Heart left ventricle (tissue), 16 donors: ENCODE results near the gene FUCA1. TPM values are rescaled to one million over a fixed set of nuclear protein-coding genes. Genes with fewer than 3 reads are reported as not detected.

ENCODE experiments used
- ATAC-seq, 4 donors: fragments of 200-7000 bp; cut with Tn5 transposase; one replicate each; pipeline ENCODE4 v1.9.1; 2020 to 2022; ENCODE audit warnings: moderate library complexity in 4 of 4, mild to moderate bottlenecking in 3 of 4, moderate number of reproducible peaks in 1 of 4
- DNase-seq, 5 donors: peaks; one replicate each; pipeline ENCODE4 v3.0.0-alpha.2; 2020
- H3K27ac ChIP-seq, 12 donors: fragments of 200-600 bp; sonication (generic) in 4 of 12; one replicate each; pipeline versions ENCODE4 v1.5.0 to v1.8.0; 2016 to 2022; ENCODE audit warnings: mild to moderate bottlenecking in 2 of 12
- H3K27me3 ChIP-seq, 9 donors: fragments of 200-600 bp; sonication (generic) in 2 of 9; one replicate each; pipeline versions ENCODE4 v1.5.1 to v1.8.0; 2016 to 2022; ENCODE audit warnings: mild to moderate bottlenecking in 3 of 9
- H3K36me3 ChIP-seq, 9 donors: fragments of 200-600 bp; sonication (generic) in 2 of 9; one replicate each; pipeline versions ENCODE4 v1.5.0 to v1.8.0; 2018 to 2022; ENCODE audit warnings: mild to moderate bottlenecking in 2 of 9
- H3K4me1 ChIP-seq, 12 donors: fragments of 200-600 bp; sonication (generic) in 4 of 12; one replicate each; pipeline versions ENCODE4 v1.5.0 to v1.8.0; 2016 to 2022; ENCODE audit warnings: mild to moderate bottlenecking in 3 of 12
- H3K4me3 ChIP-seq, 12 donors: fragments of 200-600 bp; sonication (generic) in 4 of 12; one replicate each; pipeline versions ENCODE4 v1.5.0 to v1.8.0; 2017 to 2022; ENCODE audit warnings: mild to moderate bottlenecking in 9 of 12, moderate library complexity in 4 of 12
- H3K9me3 ChIP-seq, 12 donors: fragments of 200-600 bp; sonication (generic) in 4 of 12; one replicate each; pipeline versions ENCODE4 v1.5.0 to v1.8.0; 2016 to 2022; ENCODE audit warnings: mild to moderate bottlenecking in 1 of 12
- POLR2A ChIP-seq, 2 donors: fragments of 450-650 bp; IDR thresholded peaks; one replicate each; pipeline ENCODE4 v1.6.1; 2017; ENCODE audit warnings: antibody characterized with exemption in 2 of 2, mild to moderate bottlenecking in 2 of 2, moderate library complexity in 2 of 2
- WGBS, 4 donors: extraction: QIAGEN DNeasy Blood & Tissue Kit in 2 of 4; methylation state at CpG; one replicate each; pipeline versions ENCODE4 v1.1.5 to v1.1.7; 2013 to 2018; 5-methylcytosine and 5-hydroxymethylcytosine counted together
- intact Hi-C, 10 donors: fragments of 100-400 bp; cut with DNase I; formaldehyde crosslinking; loops; one replicate each; pipeline versions ENCODE4 v1.11.1 to v1.14.2; 2022
- polyA plus RNA-seq, 2 donors: library from polyadenylated mRNA; stranded (reverse); fragments of 200-250 nt; gene quantifications; one replicate each; pipeline ENCODE4 v1.2.3, GENCODE V29; 2013
- total RNA-seq, 9 donors: library from RNA; depleted of rRNA in 2 of 9; stranded (reverse); fragments of >200 nt in 2 of 9; fragmentation: NEBNext Ultra II Directional in 3 of 9; extraction: Animal tissue kit (Norgen Biotek cat#: 25700) in 3 of 9; gene quantifications; one replicate each; pipeline versions ENCODE4 v1.1.0 to v1.2.4, GENCODE V29; 2016 to 2023
- TF ChIP-seq, protein P1 (sequence below), 12 donors: fragments of 200-600 bp; sonication (generic) in 4 of 12; IDR thresholded peaks; one replicate each; pipeline versions ENCODE4 v1.5.0 to v1.8.0; 2018 to 2022; ENCODE audit warnings: antibody characterized with exemption in 12 of 12, mild to moderate bottlenecking in 5 of 12
- donor health status: ischemic (EF 13 %, LVEDD 7.1; RV severe dilation, severe dysfunction).
- donor health status: healthy with polysubstance abuse.
- donor health status: DM: no; HTN: yes; CAD: no.
- donor health status: DM: no; HTN: no; CAD: no.
- donor health status: ischemic (EF 25% LVEDD 6.9; RV normal size, moderate dysfunction).
- donor health status: ischemic (EF 25% LVEDD 5.7; RV mildly dilated, moderate dysfunction).
- donor health status: healthy.
- donor health status: DM: yes; HTN: yes; CAD: no.
- donor health status: ischemic (EF 35%, LVEDD 5.7; RV mildly dilated, moderate dysfunction).
- donor health status: nonischemic (EF 11% LVEDD 7.7; RV severe dilation, severe dysfunction).
- donor health status: DM: yes; HTN: yes; CAD: no.
- donor health status: PGD.
- donor health status: ischemic (EF 29% LVEDD 5.4; RV normal size, mild dysfunction).
- donor health status: nonischemic (EF 23%, LVEDD 6.1; RV moderate dilation, normal function).

Gene FUCA1
- total and polyA plus RNA-seq, 11 donors = 10.6 to 54.2 (median 16.1) TPM

DNA sequence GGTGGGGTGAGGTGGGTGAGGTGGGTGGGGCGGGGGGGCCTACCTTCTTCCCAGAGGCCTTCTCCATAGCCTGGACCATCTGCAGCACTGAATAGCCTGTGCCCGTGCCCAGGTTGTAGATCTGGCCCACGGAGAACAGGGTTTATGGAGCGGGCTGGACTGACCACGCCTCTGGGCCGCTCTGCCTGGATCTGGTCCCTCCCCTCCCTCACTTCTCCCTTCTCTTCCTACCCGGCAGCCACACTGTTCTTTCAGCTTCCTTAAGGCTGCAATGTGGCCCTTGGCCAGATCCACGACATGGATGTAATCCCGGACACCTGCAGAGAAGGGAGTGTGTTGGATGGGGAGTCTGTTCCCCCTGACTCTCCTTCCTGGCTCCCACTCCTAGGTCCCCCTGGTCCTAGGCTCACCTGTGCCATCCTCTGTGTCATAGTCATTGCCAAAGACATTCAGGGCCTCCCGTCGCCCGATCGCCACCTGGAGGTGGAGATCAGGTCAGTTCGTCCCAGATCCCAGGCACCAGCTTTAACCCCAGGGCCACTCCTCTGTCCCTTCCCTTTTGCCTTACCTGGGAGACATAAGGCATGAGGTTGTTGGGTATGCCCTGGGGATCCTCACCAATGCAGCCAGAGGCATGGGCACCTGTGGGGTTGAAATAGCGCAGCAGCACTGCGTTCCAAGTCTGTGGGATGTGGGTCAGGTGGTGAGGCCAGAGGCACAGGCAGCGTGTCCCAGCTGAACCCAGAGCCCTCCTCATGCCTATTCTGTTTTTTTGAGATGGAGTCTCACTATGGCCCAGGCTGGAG lies 71.4 kb downstream of the FUCA1 start:
- Histone ChIP-seq H3K27ac (no peak overlapping the region), H3K9me3 (no peaks in the 10 kb centered on the region), H3K4me3 (no peak overlapping the region), H3K27me3 (no peaks in the 10 kb centered on the region), H3K36me3 (peaks cover 0 to 51% (median 13%) of the 10 kb centered on the region in 9 donors), H3K4me1 (peaks cover 7 to 47% (median 34%) of the 10 kb centered on the region in 12 donors)
- intact Hi-C loops = no loop called here
- TF ChIP-seq, protein P1, sequence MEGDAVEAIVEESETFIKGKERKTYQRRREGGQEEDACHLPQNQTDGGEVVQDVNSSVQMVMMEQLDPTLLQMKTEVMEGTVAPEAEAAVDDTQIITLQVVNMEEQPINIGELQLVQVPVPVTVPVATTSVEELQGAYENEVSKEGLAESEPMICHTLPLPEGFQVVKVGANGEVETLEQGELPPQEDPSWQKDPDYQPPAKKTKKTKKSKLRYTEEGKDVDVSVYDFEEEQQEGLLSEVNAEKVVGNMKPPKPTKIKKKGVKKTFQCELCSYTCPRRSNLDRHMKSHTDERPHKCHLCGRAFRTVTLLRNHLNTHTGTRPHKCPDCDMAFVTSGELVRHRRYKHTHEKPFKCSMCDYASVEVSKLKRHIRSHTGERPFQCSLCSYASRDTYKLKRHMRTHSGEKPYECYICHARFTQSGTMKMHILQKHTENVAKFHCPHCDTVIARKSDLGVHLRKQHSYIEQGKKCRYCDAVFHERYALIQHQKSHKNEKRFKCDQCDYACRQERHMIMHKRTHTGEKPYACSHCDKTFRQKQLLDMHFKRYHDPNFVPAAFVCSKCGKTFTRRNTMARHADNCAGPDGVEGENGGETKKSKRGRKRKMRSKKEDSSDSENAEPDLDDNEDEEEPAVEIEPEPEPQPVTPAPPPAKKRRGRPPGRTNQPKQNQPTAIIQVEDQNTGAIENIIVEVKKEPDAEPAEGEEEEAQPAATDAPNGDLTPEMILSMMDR (IDR thresholded peaks at IDR 0.05) = no peak
- no peak for TF ChIP-seq POLR2A (IDR thresholded peaks at IDR 0.05)
- DNase-seq (no peak), ATAC-seq (no peak)
- 73 to 77% (median 75%) methylated on average over 14 to 17 of the region's 17 CpGs for WGBS, 4 donors

DNA sequence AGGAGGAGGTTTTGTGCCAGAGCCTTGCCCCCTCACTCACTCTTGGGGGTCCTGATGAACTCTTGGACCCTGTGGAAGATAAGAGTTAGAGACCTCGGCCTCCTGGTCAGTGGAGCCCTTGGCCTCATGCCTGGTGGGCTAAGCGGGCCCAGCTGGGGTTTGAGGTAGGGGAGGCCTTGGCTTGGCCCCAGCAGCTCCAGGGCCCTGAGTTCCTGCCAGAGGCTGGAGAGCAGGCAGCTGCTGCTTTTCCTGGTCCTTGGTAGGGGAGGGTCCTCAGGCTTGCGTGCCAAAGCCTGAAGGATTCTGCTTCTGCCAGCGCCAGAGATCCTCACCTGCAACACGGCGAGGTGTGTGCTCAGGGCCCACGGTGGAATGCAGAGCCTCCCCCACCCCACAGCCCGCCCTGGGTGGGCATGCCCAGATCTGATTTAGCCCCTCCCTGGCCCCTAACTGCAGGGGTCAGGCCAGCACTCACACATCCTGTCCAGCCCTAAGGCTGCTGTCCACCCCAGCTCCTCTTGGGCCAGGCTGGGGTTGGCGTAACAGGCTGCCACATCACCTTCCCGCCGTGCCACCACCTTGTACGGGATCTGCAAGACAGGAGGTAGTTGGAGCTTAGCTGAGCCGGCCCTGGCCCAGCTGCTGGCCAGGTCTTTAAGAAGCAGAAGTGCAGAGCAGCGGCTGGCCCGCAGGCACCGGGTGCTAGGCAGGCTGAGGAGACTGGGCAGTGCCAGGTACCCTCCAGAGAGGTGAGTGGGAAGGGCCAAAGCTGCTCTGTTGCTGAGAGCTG lies 72.2 kb downstream of the FUCA1 start:
- Histone ChIP-seq H3K4me3 (no peak overlapping the region), H3K27ac (no peak overlapping the region), H3K27me3 (no peaks in the 10 kb centered on the region), H3K36me3 (peaks cover 0 to 51% (median 13%) of the 10 kb centered on the region in 9 donors), H3K4me1 (peaks cover 7 to 45% (median 30%) of the 10 kb centered on the region in 12 donors), H3K9me3 (no peaks in the 10 kb centered on the region)
- no peak for DNase-seq
- 50 to 89% (median 87%) methylated on average over 2 to 16 of the region's 16 CpGs for WGBS, 4 donors
- TF ChIP-seq POLR2A (IDR thresholded peaks at IDR 0.05) = no peak
- TF ChIP-seq, protein P1 (IDR thresholded peaks at IDR 0.05) = no peak
- intact Hi-C loops = no loop called here
- no peak for ATAC-seq

Other genes with a start within 250 kb of the FUCA1 start
- gene RPL11, start 176.5 kb downstream of the FUCA1 start, total RNA-seq = 100 to 1,000 TPM; 341 to 789 (median 680) TPM
- gene RPL11, start 176.5 kb downstream of the FUCA1 start, polyA plus RNA-seq = 1,000 to 10,000 TPM; 1,580 to 2,009 TPM
- gene ELOA, start 124.8 kb downstream of the FUCA1 start, total RNA-seq = 10 to 100 TPM; 28.9 to 45.8 (median 34.3) TPM
- 10 to 100 TPM; 11.3 to 30.0 TPM for gene ELOA, start 124.8 kb downstream of the FUCA1 start, polyA plus RNA-seq
- gene PITHD1, start 89.9 kb downstream of the FUCA1 start, total RNA-seq = 10 to 100 TPM; 34.8 to 59.2 (median 46.2) TPM
- gene PITHD1, start 89.9 kb downstream of the FUCA1 start, polyA plus RNA-seq = 10 to 100 TPM; 31.8 to 86.4 TPM
- gene LYPLA2, start 77.1 kb downstream of the FUCA1 start, total RNA-seq = 10 to 100 TPM; 23.5 to 53.6 (median 29.5) TPM
- gene LYPLA2, start 77.1 kb downstream of the FUCA1 start, polyA plus RNA-seq = 10 to 100 TPM; 22.2 to 63.3 TPM
- gene GALE, start 67.5 kb downstream of the FUCA1 start, total RNA-seq = 10 to 100 TPM in 2 of 9 donors, 1 to 10 TPM in 7; 6.2 to 13.8 (median 8.9) TPM
- gene GALE, start 67.5 kb downstream of the FUCA1 start, polyA plus RNA-seq = 10 to 100 TPM; 14.8 to 20.8 TPM
- 10 to 100 TPM; 22.0 to 44.3 (median 41.1) TPM for gene HMGCL, start 42.9 kb downstream of the FUCA1 start, total RNA-seq
- 10 to 100 TPM; 24.3 to 27.8 TPM for gene HMGCL, start 42.9 kb downstream of the FUCA1 start, polyA plus RNA-seq
- gene CNR2, start 45.1 kb upstream of the FUCA1 start, total RNA-seq = under 1 TPM in 3 of 9 donors, not detected in 6; 0.07 to 0.13 (median 0.11) TPM
- under 1 TPM in 1 of 2 donors, not detected in 1; 0.01 TPM for gene CNR2, start 45.1 kb upstream of the FUCA1 start, polyA plus RNA-seq
- gene PNRC2, start 91.5 kb upstream of the FUCA1 start, total RNA-seq = 100 to 1,000 TPM in 4 of 9 donors, 10 to 100 TPM in 5; 67.7 to 137 (median 80.5) TPM
- gene PNRC2, start 91.5 kb upstream of the FUCA1 start, polyA plus RNA-seq = 10 to 100 TPM; 64.1 to 88.8 TPM
- gene SRSF10, start 112.0 kb upstream of the FUCA1 start, total RNA-seq = 10 to 100 TPM; 34.3 to 60.9 (median 49.4) TPM
- gene SRSF10, start 112.0 kb upstream of the FUCA1 start, polyA plus RNA-seq = 10 to 100 TPM; 41.1 to 47.1 TPM
- gene MYOM3, start 243.8 kb upstream of the FUCA1 start, total RNA-seq = 100 to 1,000 TPM; 230 to 379 (median 288) TPM
- 100 to 1,000 TPM in 1 of 2 donors, 10 to 100 TPM in 1; 76.7 to 327 TPM for gene MYOM3, start 243.8 kb upstream of the FUCA1 start, polyA plus RNA-seq